ENCODE results near the gene PSME3.

GRCh38 chr17:42803074-42803883 lies 29.9 kb upstream of the PSME3 start:
- no peak for TF ChIP-seq CTCF (conservative IDR thresholded peaks at IDR 0.05)
- TF ChIP-seq ZFX (IDR thresholded peaks at IDR 0.05), result no peak
